Measurements from ENCODE around the gene SDK1. TPM values are rescaled to one million over a fixed set of nuclear protein-coding genes. Genes with fewer than 3 reads are reported as not detected.

The SDK1 gene
- total and polyA plus RNA-seq, 2 donors (not counting 3 experiments of a cell fraction or from before 2014, with no cell fraction given) = 1.6 to 3.9 TPM

- dilution Hi-C loops (cut with MboI; ENCODE audit: extremely low pct_ligation_motif_present, low sequenced_read_pairs) = no loop called here
Measured at GRCh38 chr7:4023502-4023901, 722.5 kb downstream of the SDK1 start.

DNA sequence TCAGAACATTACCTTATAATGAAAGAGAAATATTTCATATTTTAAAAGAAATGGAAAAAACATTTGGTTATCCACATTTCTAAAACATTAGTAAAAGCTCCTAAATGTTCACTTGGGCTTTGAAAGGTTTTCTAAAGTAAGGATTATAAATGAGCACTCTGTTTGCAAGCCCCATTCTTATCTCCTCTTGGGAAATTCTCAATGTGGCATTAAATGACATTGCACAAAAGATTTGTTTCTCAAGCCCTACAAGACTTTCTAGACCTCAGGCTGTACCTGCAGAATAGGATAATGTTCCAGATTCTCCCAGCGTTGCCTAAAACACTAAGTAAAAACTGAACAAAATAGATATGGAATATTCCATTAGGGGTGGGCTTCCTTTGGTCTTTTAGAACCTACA is 723.1 kb downstream of the SDK1 start:
- Histone ChIP-seq H4K20me1 (replicated peaks; ENCODE audit: control insufficient read depth, extremely low read depth, insufficient read depth, low read length) (no peaks in the 10 kb centered on the region), H3K27ac (ENCODE audit: insufficient read depth, low read depth, low read length) (no peak overlapping the region), H3K9ac (replicated peaks; ENCODE audit: extremely low read depth, insufficient read depth, low read length) (no peak overlapping the region), H3K9me1 (replicated peaks; ENCODE audit: control insufficient read depth, extremely low read depth, insufficient read depth, low read length) (no peaks in the 10 kb centered on the region), H3K4me1 (ENCODE audit: control insufficient read depth, extremely low read depth, insufficient read depth, low read length) (no peaks in the 10 kb centered on the region), H3K4me3 (replicated peaks in 1 of 3; ENCODE audit: insufficient read depth in 1 of 3, low read depth in 1 of 3, low read length in 3 of 3) (no peak overlapping the region), H3K79me2 (ENCODE audit: control insufficient read depth, insufficient read depth, low read length) (no peaks in the 10 kb centered on the region), H3K36me3 (ENCODE audit: control insufficient read depth in 2 of 2, extremely low read depth in 1 of 2, insufficient read depth in 2 of 2, low read length in 2 of 2) (no peaks in the 10 kb centered on the region), H2AFZ (ENCODE audit: low read depth, low read length) (no peak overlapping the region), H3K27me3 (ENCODE audit: control insufficient read depth in 2 of 2, insufficient read depth in 2 of 2, low read length in 2 of 2) (no peaks in the 10 kb centered on the region), H3K4me2 (ENCODE audit: insufficient read depth, low read length) (no peak overlapping the region), H3K9me3 (replicated peaks; ENCODE audit: control insufficient read depth, insufficient read depth, low read length) (no peaks in the 10 kb centered on the region)
- BruUV-seq (replicated peaks) = no TSS peak
- ChIA-PET CTCF (no interaction called here), POLR2A (no interaction called here)
- intact Hi-C loops (cut with micrococcal nuclease) (no loop called here), dilution Hi-C loops (cut with MboI; ENCODE audit: extremely low pct_ligation_motif_present, low sequenced_read_pairs) (no loop called here)
- no peak for DNase-seq (ENCODE audit: low read depth, low spot score)
- FAIRE-seq = no peak
- TF ChIP-seq POLR2A (IDR thresholded peaks at IDR 0.05; ENCODE audit: low read depth, low read length) (no peak), JUN (IDR thresholded peaks at IDR 0.05; ENCODE audit: borderline replicate concordance, insufficient read depth, insufficient read length, low read depth) (no peak), MYC (IDR thresholded peaks at IDR 0.05; ENCODE audit: low read depth, low read length) (no peak), FOS (IDR thresholded peaks at IDR 0.05; ENCODE audit: borderline replicate concordance, insufficient read depth, low read length) (no peak), EZH2 (IDR thresholded peaks at IDR 0.05; ENCODE audit: borderline replicate concordance, low read depth, low read length, severe bottlenecking) (no peak), GATA2 (IDR thresholded peaks at IDR 0.05; ENCODE audit: insufficient read depth, insufficient read length, low read depth, low read length) (no peak), POLR2AphosphoS5 (IDR thresholded peaks at IDR 0.05; ENCODE audit: insufficient read depth, low read depth, low read length) (no peak)
- TF ChIP-seq, protein P1, sequence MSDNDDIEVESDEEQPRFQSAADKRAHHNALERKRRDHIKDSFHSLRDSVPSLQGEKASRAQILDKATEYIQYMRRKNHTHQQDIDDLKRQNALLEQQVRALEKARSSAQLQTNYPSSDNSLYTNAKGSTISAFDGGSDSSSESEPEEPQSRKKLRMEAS (IDR thresholded peaks at IDR 0.05; ENCODE audit: insufficient read depth, insufficient read length) = no peak
- TF ChIP-seq, protein P2, sequence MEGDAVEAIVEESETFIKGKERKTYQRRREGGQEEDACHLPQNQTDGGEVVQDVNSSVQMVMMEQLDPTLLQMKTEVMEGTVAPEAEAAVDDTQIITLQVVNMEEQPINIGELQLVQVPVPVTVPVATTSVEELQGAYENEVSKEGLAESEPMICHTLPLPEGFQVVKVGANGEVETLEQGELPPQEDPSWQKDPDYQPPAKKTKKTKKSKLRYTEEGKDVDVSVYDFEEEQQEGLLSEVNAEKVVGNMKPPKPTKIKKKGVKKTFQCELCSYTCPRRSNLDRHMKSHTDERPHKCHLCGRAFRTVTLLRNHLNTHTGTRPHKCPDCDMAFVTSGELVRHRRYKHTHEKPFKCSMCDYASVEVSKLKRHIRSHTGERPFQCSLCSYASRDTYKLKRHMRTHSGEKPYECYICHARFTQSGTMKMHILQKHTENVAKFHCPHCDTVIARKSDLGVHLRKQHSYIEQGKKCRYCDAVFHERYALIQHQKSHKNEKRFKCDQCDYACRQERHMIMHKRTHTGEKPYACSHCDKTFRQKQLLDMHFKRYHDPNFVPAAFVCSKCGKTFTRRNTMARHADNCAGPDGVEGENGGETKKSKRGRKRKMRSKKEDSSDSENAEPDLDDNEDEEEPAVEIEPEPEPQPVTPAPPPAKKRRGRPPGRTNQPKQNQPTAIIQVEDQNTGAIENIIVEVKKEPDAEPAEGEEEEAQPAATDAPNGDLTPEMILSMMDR (IDR thresholded peaks at IDR 0.05; ENCODE audit: extremely low read depth in 1 of 2, insufficient read depth in 1 of 2, low read depth in 1 of 2, low read length in 2 of 2) = no peak

More at GRCh38 chr7:4023502-4023901, 722.5 kb downstream of the SDK1 start:
- Histone ChIP-seq H3K4me3 (replicated peaks in 1 of 3; ENCODE audit: insufficient read depth in 1 of 3, low read depth in 1 of 3, low read length in 3 of 3) (no peak overlapping the region), H3K4me2 (ENCODE audit: insufficient read depth, low read length) (no peak overlapping the region), H3K9ac (replicated peaks; ENCODE audit: extremely low read depth, insufficient read depth, low read length) (no peak overlapping the region), H3K27me3 (ENCODE audit: control insufficient read depth in 2 of 2, insufficient read depth in 2 of 2, low read length in 2 of 2) (no peaks in the 10 kb centered on the region), H3K4me1 (ENCODE audit: control insufficient read depth, extremely low read depth, insufficient read depth, low read length) (no peaks in the 10 kb centered on the region), H3K79me2 (ENCODE audit: control insufficient read depth, insufficient read depth, low read length) (no peaks in the 10 kb centered on the region), H3K9me1 (replicated peaks; ENCODE audit: control insufficient read depth, extremely low read depth, insufficient read depth, low read length) (no peaks in the 10 kb centered on the region), H3K36me3 (ENCODE audit: control insufficient read depth in 2 of 2, extremely low read depth in 1 of 2, insufficient read depth in 2 of 2, low read length in 2 of 2) (no peaks in the 10 kb centered on the region), H2AFZ (ENCODE audit: low read depth, low read length) (no peak overlapping the region), H3K27ac (ENCODE audit: insufficient read depth, low read depth, low read length) (no peak overlapping the region), H4K20me1 (replicated peaks; ENCODE audit: control insufficient read depth, extremely low read depth, insufficient read depth, low read length) (no peaks in the 10 kb centered on the region), H3K9me3 (replicated peaks; ENCODE audit: control insufficient read depth, insufficient read depth, low read length) (no peaks in the 10 kb centered on the region)
- POLR2A ChIA-PET = no interaction called here
- DNase-seq (ENCODE audit: low read depth, low spot score) = no peak
- BruUV-seq (replicated peaks) = no TSS peak
- no peak for FAIRE-seq
- CTCF ChIA-PET = no interaction called here
- TF ChIP-seq GATA2 (IDR thresholded peaks at IDR 0.05; ENCODE audit: insufficient read depth, insufficient read length, low read depth, low read length) (no peak), JUN (IDR thresholded peaks at IDR 0.05; ENCODE audit: borderline replicate concordance, insufficient read depth, insufficient read length, low read depth) (no peak), POLR2A (IDR thresholded peaks at IDR 0.05; ENCODE audit: low read depth, low read length) (no peak), MYC (IDR thresholded peaks at IDR 0.05; ENCODE audit: low read depth, low read length) (no peak), EZH2 (IDR thresholded peaks at IDR 0.05; ENCODE audit: borderline replicate concordance, low read depth, low read length, severe bottlenecking) (no peak)
- TF ChIP-seq, protein P2 (IDR thresholded peaks at IDR 0.05; ENCODE audit: extremely low read depth in 1 of 2, insufficient read depth in 1 of 2, low read depth in 1 of 2, low read length in 2 of 2) = no peak
- intact Hi-C loops (cut with micrococcal nuclease) = no loop called here

All from endothelial cell of umbilical vein (primary cell).